PC-3 (cell line): Measurements from ENCODE around the gene DLEC1. TPM values are rescaled to one million over a fixed set of nuclear protein-coding genes. Genes with fewer than 3 reads are reported as not detected.

ENCODE experiments used
- ATAC-seq: fragments of 200-7000 bp; cut with Tn5 transposase; 2 replicates; pipeline ENCODE4 v1.9.1; 2020; ENCODE audit warnings: mild to moderate bottlenecking, moderate library complexity
- BruUV-seq: library from RNA; stranded (reverse); fragments of 400-500 nt; replicated peaks from 2 replicates; lab custom pipeline; 2021; lab: Mats Ljungman, UMichigan
- CTCF ChIA-PET: fragments of 300-600 bp; sonication (Branson Sonifier 250); formaldehyde crosslinking; loops from one replicate; lab custom pipeline; 2022; ENCODE audit warnings: antibody characterized with exemption; lab: Charles Lee
- POLR2A ChIA-PET: fragments of 300-600 bp; sonication (Branson Sonifier 250); formaldehyde crosslinking; loops from one replicate; lab custom pipeline; 2022; ENCODE audit warnings: antibody characterized with exemption; ENCODE audit not compliant: unreplicated experiment; lab: Charles Lee
- DNase-seq: peaks from one replicate; pipeline ENCODE4 v3.0.0-alpha.2; 2015
- H2AFZ ChIP-seq: fragments of 300-600 bp; sonication (generic); 2 replicates; pipeline ENCODE4 v1.6.0; 2016; ENCODE audit warnings: antibody characterized with exemption, low read length
- H3F3A ChIP-seq: fragments of 300-600 bp; sonication (generic); one replicate; pipeline ENCODE4 v1.6.0; 2017; ENCODE audit warnings: antibody characterized with exemption, low read length, control low read depth, mild to moderate bottlenecking; ENCODE audit not compliant: unreplicated experiment
- H3K27ac ChIP-seq: fragments of 300-600 bp; sonication (generic); 2 replicates; pipeline ENCODE4 v1.5.1; 2016; ENCODE audit warnings: mild to moderate bottlenecking, low read length
- H3K27me3 ChIP-seq: fragments of 300-600 bp; sonication (generic); 2 replicates; pipeline ENCODE4 v1.6.1; 2016; ENCODE audit warnings: low read length, mixed read lengths
- H3K36me3 ChIP-seq: fragments of 300-600 bp; sonication (generic); 2 replicates; pipeline ENCODE4 v1.6.1; 2016; ENCODE audit warnings: low read depth, mixed run types, low read length, mixed read lengths
- H3K4me1 ChIP-seq: fragments of 300-600 bp; sonication (generic); 2 replicates; pipeline ENCODE4 v1.5.1; 2016; ENCODE audit warnings: low read length; ENCODE audit not compliant: insufficient read depth
- H3K4me2 ChIP-seq: fragments of 300-600 bp; sonication (generic); 2 replicates; pipeline ENCODE4 v1.6.0; 2016; ENCODE audit warnings: low read length
- H3K4me3 ChIP-seq: fragments of 300-600 bp; sonication (generic); 2 replicates; pipeline ENCODE4 v1.5.1; 2016; ENCODE audit warnings: mild to moderate bottlenecking, low read length, mixed read lengths
- H3K79me2 ChIP-seq: fragments of 300-600 bp; sonication (generic); 2 replicates; pipeline ENCODE4 v1.6.1; 2017; ENCODE audit warnings: low read length, mixed read lengths
- H3K9ac ChIP-seq: fragments of 300-600 bp; sonication (generic); 2 replicates; pipeline ENCODE4 v1.6.0; 2016; ENCODE audit warnings: mild to moderate bottlenecking, low read length
- H3K9me2 ChIP-seq: fragments of 300-600 bp; sonication (generic); replicated peaks from 2 replicates; pipeline ENCODE4 v1.6.1; 2016; ENCODE audit warnings: mixed run types, low read length, mixed read lengths
- H3K9me3 ChIP-seq: fragments of 300-600 bp; sonication (generic); 2 replicates; pipeline ENCODE4 v1.6.1; 2016; ENCODE audit warnings: low read length, mixed read lengths
- H4K20me1 ChIP-seq: fragments of 300-600 bp; sonication (generic); 2 replicates; pipeline ENCODE4 v1.6.1; 2016; ENCODE audit warnings: low read length, mixed read lengths
- CTCF ChIP-seq: fragments of 300-600 bp; sonication (generic); conservative IDR thresholded peaks from 2 replicates; pipeline ENCODE4 v1.5.1; 2017; ENCODE audit warnings: antibody characterized with exemption, low read depth, mild to moderate bottlenecking, low read length
- EZH2 ChIP-seq: fragments of 300-600 bp; sonication (generic); IDR thresholded peaks from one replicate; pipeline ENCODE4 v1.6.1; 2017; ENCODE audit warnings: antibody characterized with exemption, mild to moderate bottlenecking, low read length; ENCODE audit not compliant: unreplicated experiment
- EZH2phosphoT487 ChIP-seq: fragments of 300-600 bp; sonication (generic); IDR thresholded peaks from 2 replicates; pipeline ENCODE4 v1.6.1; 2018; ENCODE audit warnings: mild to moderate bottlenecking, antibody characterized with exemption, low read length, borderline replicate concordance
- intact Hi-C: fragments of 100-400 bp; cut with micrococcal nuclease; formaldehyde crosslinking; loops from 2 replicates; pipeline ENCODE4 v1.9.0; 2023
- total RNA-seq: library from RNA; depleted of rRNA; stranded (reverse); fragments of >200 nt; gene quantifications from 2 replicates; pipeline ENCODE4 v1.2.3, GENCODE V29; 2014

The DLEC1 gene
- total RNA-seq, 1 experiment from 2014 or later: not detected

- no peaks in the 10 kb centered on the region for H3K9me3 ChIP-seq
- H3K9ac ChIP-seq: no peak overlapping the region
- intact Hi-C loops: loop anchor here (10.0 kb wide), 2 partner anchors 449 to 479 kb away; partner anchors contain the start of gene ACVR2B
- ATAC-seq (no peak), DNase-seq (no peak)
- ChIA-PET CTCF (no interaction called here), POLR2A (no interaction called here)
- H2AFZ ChIP-seq: no peak overlapping the region
- no peaks in the 10 kb centered on the region for H3F3A ChIP-seq
- no peaks in the 10 kb centered on the region for H4K20me1 ChIP-seq
- no TSS peak for BruUV-seq
- no peaks in the 10 kb centered on the region for H3K9me2 ChIP-seq
- H3K27ac ChIP-seq: peak overlapping the region; percentile 80
- H3K4me3 ChIP-seq: no peak overlapping the region
- H3K27me3 ChIP-seq: no peaks in the 10 kb centered on the region
- H3K4me1 ChIP-seq: peaks cover 27% of the 10 kb centered on the region
- H3K4me2 ChIP-seq: no peak overlapping the region
- no peaks in the 10 kb centered on the region for H3K79me2 ChIP-seq
- no peak for TF ChIP-seq CTCF
- no peak for TF ChIP-seq EZH2
- TF ChIP-seq EZH2phosphoT487: no peak
- no peaks in the 10 kb centered on the region for H3K36me3 ChIP-seq
These were observed 33.0 kb upstream of the DLEC1 start for GRCh38 chr3:38006031-38006430.

- ChIA-PET POLR2A (no interaction called here), CTCF (no interaction called here)
- peaks cover 27% of the 10 kb centered on the region for H3K4me1 ChIP-seq
- TF ChIP-seq CTCF (no peak), EZH2phosphoT487 (no peak), EZH2 (no peak)
- H3K4me3 ChIP-seq: no peak overlapping the region
- H3K9me3 ChIP-seq: no peaks in the 10 kb centered on the region
- no peaks in the 10 kb centered on the region for H3K9me2 ChIP-seq
- no peaks in the 10 kb centered on the region for H3K79me2 ChIP-seq
- BruUV-seq: no TSS peak
- no peak overlapping the region for H3K9ac ChIP-seq
- H3K36me3 ChIP-seq: no peaks in the 10 kb centered on the region
- ATAC-seq (no peak), DNase-seq (no peak)
- intact Hi-C loops: loop anchor here (10.0 kb wide), 2 partner anchors 448 to 478 kb away; partner anchors contain the start of gene ACVR2B
- H3F3A ChIP-seq: no peaks in the 10 kb centered on the region
- no peaks in the 10 kb centered on the region for H4K20me1 ChIP-seq
- no peak overlapping the region for H3K4me2 ChIP-seq
- H3K27me3 ChIP-seq: no peaks in the 10 kb centered on the region
- no peak overlapping the region for H3K27ac ChIP-seq
- no peak overlapping the region for H2AFZ ChIP-seq
These were observed 32.5 kb upstream of the DLEC1 start for GRCh38 chr3:38006445-38006995.

GRCh38 chr3:38007754-38008090, 31.3 kb upstream of the DLEC1 start:
- no peaks in the 10 kb centered on the region for H3K36me3 ChIP-seq
- intact Hi-C loops: loop anchor here (10.0 kb wide), 2 partner anchors 447 to 477 kb away; partner anchors contain the start of gene ACVR2B
- CTCF ChIA-PET: no interaction called here

More at GRCh38 chr3:38007754-38008090, 31.3 kb upstream of the DLEC1 start:
- Histone ChIP-seq H3K4me1 (peaks cover 27% of the 10 kb centered on the region), H3F3A (no peaks in the 10 kb centered on the region), H4K20me1 (no peaks in the 10 kb centered on the region), H3K4me2 (no peak overlapping the region), H3K9me2 (no peaks in the 10 kb centered on the region), H3K27ac (no peak overlapping the region), H3K27me3 (no peaks in the 10 kb centered on the region), H3K9me3 (no peaks in the 10 kb centered on the region), H3K79me2 (no peaks in the 10 kb centered on the region), H2AFZ (no peak overlapping the region), H3K9ac (no peak overlapping the region), H3K4me3 (no peak overlapping the region)
- ATAC-seq (no peak), DNase-seq (no peak)
- POLR2A ChIA-PET: no interaction called here
- BruUV-seq: TSS peak; percentile 12
- TF ChIP-seq CTCF: no peak
- no peak for TF ChIP-seq EZH2
- TF ChIP-seq EZH2phosphoT487: no peak
